Measurements from ENCODE around the gene LSM2. TPM values are rescaled to one million over a fixed set of nuclear protein-coding genes. Genes with fewer than 3 reads are reported as not detected.

The LSM2 gene
- total and polyA plus RNA-seq, 9 of the 15 experiments (the other 6 are each of a cell fraction or from before 2014, with no cell fraction given): 154 to 407 (median 223) TPM

DNA sequence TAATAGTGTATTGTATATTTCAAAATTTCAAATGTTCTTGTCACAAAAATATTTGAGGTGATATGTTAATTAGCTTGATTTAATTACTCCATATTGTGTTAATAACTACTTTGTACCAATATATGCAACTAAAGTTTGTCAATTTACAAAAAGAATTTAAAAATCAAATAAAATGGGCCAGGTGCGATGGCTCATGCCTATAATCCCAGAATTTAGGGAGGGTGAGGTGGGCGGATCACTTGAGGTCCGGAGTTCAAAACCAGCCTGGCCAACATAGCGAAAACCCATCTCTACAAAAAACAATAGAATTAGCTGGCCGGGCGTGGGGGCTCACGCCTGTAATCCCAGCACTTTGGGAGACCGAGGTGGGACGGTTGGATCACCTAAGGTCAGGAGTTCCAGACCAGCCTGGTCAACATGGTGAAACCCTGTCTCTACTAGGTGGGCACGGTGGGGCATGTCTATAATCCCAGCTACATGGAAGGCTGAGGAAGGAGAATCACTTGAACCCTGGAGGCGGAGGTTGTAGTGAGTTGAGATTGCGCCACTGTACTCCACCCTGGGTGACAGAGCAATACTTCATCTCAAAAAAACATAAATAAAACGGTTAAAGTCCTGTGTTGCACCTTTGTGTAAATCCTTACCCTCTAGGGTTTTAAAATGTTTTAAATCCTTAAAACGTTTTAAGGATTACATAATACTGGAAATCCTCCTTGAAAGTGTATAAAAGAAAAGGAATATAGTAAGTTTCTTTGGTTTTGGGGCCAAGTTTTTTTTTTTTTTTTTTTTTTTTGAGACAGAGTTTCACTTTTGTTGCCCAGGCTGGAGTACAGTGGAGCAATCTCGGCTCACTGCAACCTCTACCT, 24.8 kb upstream of the LSM2 start (continued):
- TF ChIP-seq, protein P1, sequence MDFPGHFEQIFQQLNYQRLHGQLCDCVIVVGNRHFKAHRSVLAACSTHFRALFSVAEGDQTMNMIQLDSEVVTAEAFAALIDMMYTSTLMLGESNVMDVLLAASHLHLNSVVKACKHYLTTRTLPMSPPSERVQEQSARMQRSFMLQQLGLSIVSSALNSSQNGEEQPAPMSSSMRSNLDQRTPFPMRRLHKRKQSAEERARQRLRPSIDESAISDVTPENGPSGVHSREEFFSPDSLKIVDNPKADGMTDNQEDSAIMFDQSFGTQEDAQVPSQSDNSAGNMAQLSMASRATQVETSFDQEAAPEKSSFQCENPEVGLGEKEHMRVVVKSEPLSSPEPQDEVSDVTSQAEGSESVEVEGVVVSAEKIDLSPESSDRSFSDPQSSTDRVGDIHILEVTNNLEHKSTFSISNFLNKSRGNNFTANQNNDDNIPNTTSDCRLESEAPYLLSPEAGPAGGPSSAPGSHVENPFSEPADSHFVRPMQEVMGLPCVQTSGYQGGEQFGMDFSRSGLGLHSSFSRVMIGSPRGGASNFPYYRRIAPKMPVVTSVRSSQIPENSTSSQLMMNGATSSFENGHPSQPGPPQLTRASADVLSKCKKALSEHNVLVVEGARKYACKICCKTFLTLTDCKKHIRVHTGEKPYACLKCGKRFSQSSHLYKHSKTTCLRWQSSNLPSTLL (IDR thresholded peaks at IDR 0.05): no peak
- TF ChIP-seq STAG1 (CRISPR knock-in tag; IDR thresholded peaks at IDR 0.05; ENCODE audit: borderline replicate concordance) (no peak), RFX5 (IDR thresholded peaks at IDR 0.05; ENCODE audit: low read depth, low read length) (no peak), GTF2E2 (tag; IDR thresholded peaks at IDR 0.05) (no peak), ZBTB9 (CRISPR knock-in tag; IDR thresholded peaks at IDR 0.05) (peak; percentile 46; the same call in 1 of the 2 replicates), KLF10 (CRISPR knock-in tag; IDR thresholded peaks at IDR 0.05) (no peak), MTA1 (IDR thresholded peaks at IDR 0.05; ENCODE audit: borderline replicate concordance) (no peak), TEAD1 (CRISPR knock-in tag; IDR thresholded peaks at IDR 0.05) (0 out of 4 replicates have a peak, but pooled peaks of 1 of the 2 experiments have one; percentile 17), CHAMP1 (IDR thresholded peaks at IDR 0.05) (no peak), RFX7 (CRISPR knock-in tag; IDR thresholded peaks at IDR 0.05) (no peak), SIX5 (IDR thresholded peaks at IDR 0.05; ENCODE audit: borderline replicate concordance in 1 of 2, insufficient read depth in 1 of 2, low read depth in 1 of 2, low read length in 2 of 2) (no peak)
- TF ChIP-seq, protein P2, sequence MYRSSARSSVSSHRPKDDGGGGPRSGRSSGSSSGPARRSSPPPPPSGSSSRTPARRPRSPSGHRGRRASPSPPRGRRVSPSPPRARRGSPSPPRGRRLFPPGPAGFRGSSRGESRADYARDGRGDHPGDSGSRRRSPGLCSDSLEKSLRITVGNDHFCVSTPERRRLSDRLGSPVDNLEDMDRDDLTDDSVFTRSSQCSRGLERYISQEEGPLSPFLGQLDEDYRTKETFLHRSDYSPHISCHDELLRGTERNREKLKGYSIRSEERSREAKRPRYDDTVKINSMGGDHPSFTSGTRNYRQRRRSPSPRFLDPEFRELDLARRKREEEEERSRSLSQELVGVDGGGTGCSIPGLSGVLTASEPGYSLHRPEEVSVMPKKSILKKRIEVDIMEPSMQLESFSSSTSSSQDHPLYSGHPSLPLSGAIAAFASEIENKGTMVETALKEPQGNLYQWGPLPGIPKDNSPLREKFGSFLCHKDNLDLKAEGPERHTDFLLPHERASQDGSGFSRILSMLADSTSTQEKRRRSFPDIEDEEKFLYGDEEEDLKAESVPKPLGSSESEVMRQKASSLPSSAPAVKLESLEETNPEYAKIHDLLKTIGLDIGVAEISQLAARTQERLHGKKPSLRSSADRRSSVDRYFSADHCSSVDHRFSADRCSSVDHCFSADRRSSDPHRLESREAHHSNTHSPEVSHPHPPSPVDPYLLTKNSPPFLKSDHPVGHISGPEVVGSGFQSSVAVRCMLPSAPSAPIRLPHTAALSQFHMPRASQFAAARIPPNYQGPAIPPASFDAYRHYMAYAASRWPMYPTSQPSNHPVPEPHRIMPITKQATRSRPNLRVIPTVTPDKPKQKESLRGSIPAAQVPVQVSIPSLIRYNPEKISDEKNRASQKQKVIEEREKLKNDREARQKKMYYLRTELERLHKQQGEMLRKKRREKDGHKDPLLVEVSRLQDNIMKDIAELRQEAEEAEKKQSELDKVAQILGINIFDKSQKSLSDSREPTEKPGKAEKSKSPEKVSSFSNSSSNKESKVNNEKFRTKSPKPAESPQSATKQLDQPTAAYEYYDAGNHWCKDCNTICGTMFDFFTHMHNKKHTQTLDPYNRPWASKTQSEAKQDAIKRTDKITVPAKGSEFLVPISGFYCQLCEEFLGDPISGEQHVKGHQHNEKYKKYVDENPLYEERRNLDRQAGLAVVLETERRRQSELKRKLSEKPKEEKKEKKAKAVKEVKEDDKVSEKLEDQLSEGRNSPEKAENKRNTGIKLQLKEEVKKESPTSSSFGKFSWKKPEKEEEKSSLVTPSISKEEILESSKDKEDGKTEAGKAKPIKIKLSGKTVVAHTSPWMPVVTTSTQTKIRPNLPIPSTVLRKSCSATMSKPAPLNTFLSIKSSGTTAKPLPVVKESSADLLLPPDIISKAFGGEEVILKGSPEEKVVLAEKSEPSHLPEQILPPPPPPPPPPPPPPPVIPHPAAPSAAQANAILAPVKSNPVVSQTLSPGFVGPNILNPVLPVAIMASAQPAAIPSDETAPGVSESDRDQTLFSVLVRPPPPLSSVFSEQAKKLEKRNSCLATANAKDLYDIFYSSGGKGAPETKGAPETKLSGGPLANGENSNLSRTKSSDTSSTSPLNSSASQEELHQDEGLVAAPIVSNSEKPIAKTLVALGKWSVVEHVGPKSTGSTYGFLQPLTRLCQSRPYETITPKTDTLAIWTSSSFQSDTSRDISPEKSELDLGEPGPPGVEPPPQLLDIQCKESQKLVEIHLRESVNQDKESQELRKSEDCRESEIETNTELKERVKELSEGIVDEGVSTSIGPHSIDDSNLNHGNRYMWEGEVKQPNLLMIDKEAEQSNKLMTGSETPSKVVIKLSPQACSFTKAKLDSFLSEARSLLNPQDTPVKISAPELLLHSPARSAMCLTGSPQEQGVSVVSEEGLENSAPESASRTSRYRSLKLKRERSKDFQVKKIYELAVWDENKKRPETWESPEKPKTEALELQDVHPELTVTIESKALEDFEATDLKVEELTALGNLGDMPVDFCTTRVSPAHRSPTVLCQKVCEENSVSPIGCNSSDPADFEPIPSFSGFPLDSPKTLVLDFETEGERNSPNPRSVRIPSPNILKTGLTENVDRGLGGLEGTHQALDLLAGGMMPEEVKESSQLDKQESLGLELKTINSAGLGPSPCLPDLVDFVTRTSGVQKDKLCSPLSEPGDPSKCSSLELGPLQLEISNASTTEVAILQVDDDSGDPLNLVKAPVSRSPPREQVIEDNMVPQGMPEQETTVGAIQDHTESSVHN (IDR thresholded peaks at IDR 0.05; ENCODE audit: borderline replicate concordance in 1 of 2, low read depth in 1 of 2): no peak
